IPS-18a (cell line): Measurements from ENCODE around the gene IQGAP3.
A peak's percentile ranks its signal among the peaks of the same experiment; 100 is the strongest.

Source experiments
- H3K27ac ChIP-seq: one replicate; pipeline ENCODE4 v1.5.1; 2013; ENCODE audit warnings: low read length
- H3K27me3 ChIP-seq: one replicate; pipeline ENCODE4 v1.6.1; 2013; ENCODE audit warnings: mild to moderate bottlenecking, low read length; ENCODE audit not compliant: control insufficient read depth, insufficient read depth
- H3K36me3 ChIP-seq: one replicate; pipeline ENCODE4 v1.6.1; 2013; ENCODE audit warnings: low read depth, low read length; ENCODE audit not compliant: control insufficient read depth
- H3K4me1 ChIP-seq: one replicate; pipeline ENCODE4 v1.6.1; 2013; ENCODE audit warnings: low read depth, low read length; ENCODE audit not compliant: control insufficient read depth
- H3K4me3 ChIP-seq: one replicate; pipeline ENCODE4 v1.5.1; 2013; ENCODE audit warnings: low read length
- H3K9ac ChIP-seq: one replicate; pipeline ENCODE4 v1.6.1; 2013; ENCODE audit warnings: mild to moderate bottlenecking, low read length, moderate library complexity
- H3K9me3 ChIP-seq: one replicate; pipeline ENCODE4 v1.6.1; 2013; ENCODE audit warnings: low read depth, low read length; ENCODE audit not compliant: control insufficient read depth

The IQGAP3 gene

GRCh38 chr1:156490401-156491032, 81.8 kb downstream of the IQGAP3 start:
- Histone ChIP-seq H3K27ac (no peak overlapping the region), H3K4me1 (peaks cover 35% of the 10 kb centered on the region), H3K4me3 (peak overlapping the region; percentile 36)

GRCh38 chr1:156489935-156490293, 82.5 kb downstream of the IQGAP3 start:
- Histone ChIP-seq H3K4me1 (peaks cover 35% of the 10 kb centered on the region), H3K4me3 (peak overlapping the region; percentile 36), H3K27ac (no peak overlapping the region), H3K36me3 (no peaks in the 10 kb centered on the region), H3K9ac (no peak overlapping the region), H3K9me3 (no peaks in the 10 kb centered on the region), H3K27me3 (no peaks in the 10 kb centered on the region)

More at GRCh38 chr1:156490401-156491032, 81.8 kb downstream of the IQGAP3 start:
- Histone ChIP-seq H3K9ac (no peak overlapping the region), H3K9me3 (no peaks in the 10 kb centered on the region), H3K27me3 (no peaks in the 10 kb centered on the region), H3K36me3 (no peaks in the 10 kb centered on the region)

DNA sequence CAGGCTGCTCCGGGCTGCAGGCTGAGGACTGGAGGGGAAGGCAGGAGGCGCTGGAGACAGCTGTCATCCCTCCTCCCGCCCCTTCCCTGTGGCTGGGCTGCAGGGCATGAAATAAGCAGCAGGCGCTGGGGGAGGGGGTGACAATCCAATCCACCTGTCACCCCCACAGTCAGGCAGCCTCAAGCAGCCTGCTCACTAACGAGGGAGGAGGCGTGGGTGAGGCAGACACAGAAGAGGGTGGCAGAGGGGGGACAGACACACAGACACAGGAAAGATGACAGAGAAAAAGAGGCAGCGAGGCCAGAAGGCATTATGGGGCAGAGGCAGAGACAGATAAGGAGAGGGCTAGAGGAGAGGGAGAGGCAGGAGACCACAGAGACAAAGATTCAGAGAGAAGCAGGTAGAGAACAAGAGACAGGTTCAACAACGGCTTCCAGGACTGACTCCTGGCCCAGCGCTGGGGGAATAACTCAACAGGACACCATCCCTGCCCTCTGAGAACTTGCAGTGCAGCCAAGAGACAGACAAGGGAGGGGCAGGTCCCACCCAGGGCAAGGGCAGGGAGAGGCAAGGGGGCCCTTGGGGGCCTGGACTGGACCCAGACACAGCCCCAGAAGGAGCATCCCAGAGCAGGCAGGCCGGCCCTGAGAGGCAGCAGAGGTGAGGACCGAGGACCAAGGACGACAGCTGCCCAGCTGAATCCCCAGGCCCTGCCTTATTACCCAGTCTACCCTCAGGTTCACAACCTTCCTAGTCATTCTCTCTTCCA, 83.0 kb downstream of the IQGAP3 start:
- H3K4me3 ChIP-seq = peak overlapping the region; percentile 36

DNA sequence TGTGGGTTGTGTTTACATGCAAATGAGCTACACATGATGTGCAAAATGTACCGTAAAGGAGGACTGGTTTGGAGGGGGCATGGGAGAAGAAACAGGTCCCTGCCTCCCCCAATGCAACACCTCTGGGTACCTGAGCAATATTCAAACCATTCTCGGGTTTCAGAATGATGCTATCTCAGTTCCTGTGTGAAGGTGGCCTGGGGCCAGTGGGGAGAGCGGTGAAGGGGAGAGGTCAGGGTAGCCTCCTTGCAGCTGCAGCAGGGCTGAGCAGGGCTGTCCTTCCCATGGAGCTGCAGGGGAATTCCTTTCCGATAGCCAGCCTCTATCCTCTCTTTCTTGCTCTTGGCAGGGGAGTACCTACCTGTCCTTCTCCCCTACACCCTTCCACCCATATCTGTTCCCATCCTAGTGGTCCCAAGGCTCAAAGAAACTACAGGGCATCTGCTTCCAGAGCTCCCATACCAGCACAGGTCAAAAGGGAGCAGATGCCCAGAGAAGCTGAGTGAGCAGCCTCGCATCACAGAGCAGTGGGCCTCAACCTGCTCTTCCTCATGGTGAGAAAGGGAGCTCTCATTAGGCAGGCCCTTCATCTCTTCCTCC, 83.7 kb downstream of the IQGAP3 start:
- H3K4me1 ChIP-seq = peaks cover 35% of the 10 kb centered on the region
- H3K9ac ChIP-seq = no peak overlapping the region
- no peak overlapping the region for H3K4me3 ChIP-seq
- H3K27me3 ChIP-seq = no peaks in the 10 kb centered on the region
- H3K9me3 ChIP-seq = no peaks in the 10 kb centered on the region
- no peak overlapping the region for H3K27ac ChIP-seq
- no peaks in the 10 kb centered on the region for H3K36me3 ChIP-seq

More for the DNA sequence above, 83.0 kb downstream of the IQGAP3 start:
- Histone ChIP-seq H3K27ac (no peak overlapping the region), H3K27me3 (no peaks in the 10 kb centered on the region), H3K4me1 (peaks cover 35% of the 10 kb centered on the region), H3K9ac (no peak overlapping the region), H3K36me3 (no peaks in the 10 kb centered on the region), H3K9me3 (no peaks in the 10 kb centered on the region)

DNA sequence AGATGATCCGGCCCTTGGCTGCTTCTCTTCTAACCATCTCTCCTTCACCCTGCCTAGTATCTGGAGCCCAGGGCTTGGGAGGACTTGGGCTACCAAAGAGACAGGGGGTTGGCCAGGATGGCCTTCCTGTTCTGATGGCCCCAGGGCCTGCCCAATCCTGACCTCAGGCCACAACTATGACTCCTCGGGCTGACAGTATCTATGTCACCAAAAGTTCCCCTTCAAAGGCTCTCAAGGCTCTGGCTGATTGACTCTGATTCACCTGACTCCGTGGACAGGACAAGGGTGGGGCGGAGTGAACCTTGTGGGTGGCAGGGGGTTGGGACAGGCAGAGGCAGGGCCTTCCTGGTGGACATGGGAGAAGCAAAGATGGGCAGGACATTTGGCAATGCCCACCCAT, 84.5 kb downstream of the IQGAP3 start:
- Histone ChIP-seq H3K4me3 (no peak overlapping the region), H3K27me3 (no peaks in the 10 kb centered on the region), H3K36me3 (no peaks in the 10 kb centered on the region), H3K9me3 (no peaks in the 10 kb centered on the region), H3K27ac (no peak overlapping the region), H3K9ac (no peak overlapping the region), H3K4me1 (peaks cover 35% of the 10 kb centered on the region)

- H3K27ac ChIP-seq = no peak overlapping the region
- no peaks in the 10 kb centered on the region for H3K9me3 ChIP-seq
- H3K4me1 ChIP-seq = peaks cover 29% of the 10 kb centered on the region
- H3K27me3 ChIP-seq = no peaks in the 10 kb centered on the region
- H3K9ac ChIP-seq = no peak overlapping the region
- H3K4me3 ChIP-seq = no peak overlapping the region
- H3K36me3 ChIP-seq = peaks cover 5% of the 10 kb centered on the region
These were observed 85.7 kb downstream of the IQGAP3 start for GRCh38 chr1:156486421-156487344.

- no peak overlapping the region for H3K9ac ChIP-seq
- no peak overlapping the region for H3K4me3 ChIP-seq
- no peak overlapping the region for H3K27ac ChIP-seq
- no peaks in the 10 kb centered on the region for H3K9me3 ChIP-seq
- peaks cover 8% of the 10 kb centered on the region for H3K36me3 ChIP-seq
- no peaks in the 10 kb centered on the region for H3K27me3 ChIP-seq
- H3K4me1 ChIP-seq = peaks cover 33% of the 10 kb centered on the region
These were observed 86.4 kb downstream of the IQGAP3 start for GRCh38 chr1:156485984-156486383.

DNA sequence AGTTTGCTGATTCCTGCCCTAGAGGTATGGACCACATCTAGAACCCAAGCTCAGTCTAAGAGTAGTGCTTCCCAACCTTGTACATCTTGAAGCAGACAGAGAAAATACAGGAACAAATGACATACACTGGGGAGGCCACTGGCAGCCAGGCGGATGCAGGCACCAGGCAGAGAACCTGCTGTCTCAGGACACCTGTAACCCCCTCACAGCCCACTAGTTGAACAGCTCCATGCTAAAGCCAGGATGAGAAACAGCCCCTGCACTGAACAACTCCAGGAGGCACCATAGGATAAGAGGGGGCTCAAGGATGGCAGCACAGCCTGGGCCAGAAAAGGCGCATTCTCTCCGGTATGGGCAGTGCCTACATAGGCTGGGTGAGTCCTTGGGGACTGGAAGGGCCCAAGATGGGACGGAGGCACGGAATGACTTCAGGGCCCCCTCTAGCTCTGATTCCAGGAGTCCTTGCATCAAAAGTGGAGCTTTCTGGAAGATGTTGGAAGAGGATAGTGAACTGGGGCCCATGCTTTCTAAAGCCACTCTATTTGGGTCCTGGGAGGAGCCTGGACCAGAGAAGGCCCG, 87.8 kb downstream of the IQGAP3 start:
- Histone ChIP-seq H3K27me3 (no peaks in the 10 kb centered on the region), H3K36me3 (peaks cover 8% of the 10 kb centered on the region), H3K27ac (no peak overlapping the region), H3K4me1 (peaks cover 20% of the 10 kb centered on the region), H3K9me3 (no peaks in the 10 kb centered on the region), H3K9ac (no peak overlapping the region), H3K4me3 (no peak overlapping the region)

DNA sequence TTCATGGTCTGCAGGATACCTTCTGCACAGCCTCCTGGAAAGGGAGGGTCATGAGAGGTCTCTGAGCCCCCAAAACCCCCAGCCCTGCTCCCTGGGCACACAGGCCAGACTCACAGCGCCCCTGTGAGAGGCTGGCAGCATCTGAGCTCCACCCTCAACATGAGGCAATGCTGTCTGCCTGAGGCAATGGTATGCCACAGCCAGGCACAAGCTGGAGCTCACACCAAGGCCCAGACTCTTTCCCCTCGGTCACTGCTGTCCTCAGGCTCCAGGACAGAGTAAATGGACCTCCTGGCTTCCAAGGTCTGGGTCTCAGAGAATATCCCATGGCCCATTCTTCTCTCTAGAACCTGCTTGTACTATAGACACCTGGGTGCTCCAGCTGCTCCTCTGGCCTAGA, 89.0 kb downstream of the IQGAP3 start:
- Histone ChIP-seq H3K27ac (no peak overlapping the region), H3K27me3 (no peaks in the 10 kb centered on the region), H3K9ac (no peak overlapping the region), H3K4me3 (no peak overlapping the region), H3K9me3 (no peaks in the 10 kb centered on the region), H3K4me1 (peaks cover 9% of the 10 kb centered on the region), H3K36me3 (peaks cover 8% of the 10 kb centered on the region)

GRCh38 chr1:156482276-156482675, 90.1 kb downstream of the IQGAP3 start:
- Histone ChIP-seq H3K4me1 (peaks cover 10% of the 10 kb centered on the region), H3K9me3 (no peaks in the 10 kb centered on the region), H3K27ac (no peak overlapping the region), H3K36me3 (peaks cover 14% of the 10 kb centered on the region), H3K4me3 (no peak overlapping the region), H3K9ac (no peak overlapping the region), H3K27me3 (no peaks in the 10 kb centered on the region)

GRCh38 chr1:156481527-156481926, 90.8 kb downstream of the IQGAP3 start:
- Histone ChIP-seq H3K9me3 (no peaks in the 10 kb centered on the region), H3K27ac (no peak overlapping the region), H3K4me3 (no peak overlapping the region), H3K9ac (no peak overlapping the region), H3K27me3 (no peaks in the 10 kb centered on the region), H3K36me3 (peaks cover 14% of the 10 kb centered on the region), H3K4me1 (peaks cover 12% of the 10 kb centered on the region)
